Fibroblast of lung (primary cell): ENCODE data around the gene MRS2. TPM values are rescaled to one million over a fixed set of nuclear protein-coding genes. Genes with fewer than 3 reads are reported as not detected.
A peak's percentile ranks its signal among the peaks of the same experiment; 100 is the strongest.
"Not testable (repeated sequence)": the region's sequence is repeated elsewhere in the genome, so short reads cannot be mapped to it uniquely, and the experiment has no call there.

Experiments used
- DNase-seq, 2 donors: peaks; one replicate each; pipeline versions ENCODE4 v3.0.0 to v3.0.0-alpha.2; 2010; ENCODE audit warnings: low read depth in 2 of 2
- H2AFZ ChIP-seq: 2 replicates; pipeline ENCODE4 v1.5.1; 2012; ENCODE audit warnings: low read length, control low read depth, inconsistent platforms
- H3K27ac ChIP-seq: 2 replicates; pipeline ENCODE4 v1.5.1; 2011; ENCODE audit warnings: low read length, control low read depth; ENCODE audit not compliant: insufficient read depth
- H3K27me3 ChIP-seq: 2 replicates; pipeline ENCODE4 v1.5.1; 2011; ENCODE audit warnings: mild to moderate bottlenecking, low read length; ENCODE audit not compliant: control insufficient read depth, insufficient read depth
- H3K36me3 ChIP-seq: 2 replicates; pipeline ENCODE4 v1.5.1; 2011; ENCODE audit warnings: low read length; ENCODE audit not compliant: control insufficient read depth, insufficient read depth
- H3K4me1 ChIP-seq: 2 replicates; pipeline ENCODE4 v1.5.1; 2011; ENCODE audit warnings: low read length; ENCODE audit not compliant: control insufficient read depth, insufficient read depth; ENCODE audit errors: extremely low read depth
- H3K4me2 ChIP-seq: 2 replicates; pipeline ENCODE4 v1.5.1; 2011; ENCODE audit warnings: low read length, control low read depth; ENCODE audit not compliant: insufficient read depth; ENCODE audit errors: extremely low read depth
- H3K4me3 ChIP-seq, 4 experiments: fragments of 200-600 bp in 1 of 4; sonication (generic) in 1 of 4; replicated peaks in 1 of 4; 2 replicates each; pipeline ENCODE4 v1.5.1; 2011 to 2016; ENCODE audit warnings: low read length in 4 of 4, low read depth in 3 of 4, mild to moderate bottlenecking in 3 of 4, control low read depth in 2 of 4, inconsistent platforms in 1 of 4, mixed read lengths in 1 of 4; ENCODE audit not compliant: insufficient read depth in 1 of 4; ENCODE audit errors: control extremely low read depth in 1 of 4
- H3K79me2 ChIP-seq: 2 replicates; pipeline ENCODE4 v1.5.1; 2012; ENCODE audit warnings: mild to moderate bottlenecking, low read length, inconsistent platforms; ENCODE audit not compliant: control insufficient read depth, insufficient read depth
- H3K9ac ChIP-seq: 2 replicates; pipeline ENCODE4 v1.5.1; 2011; ENCODE audit warnings: mild to moderate bottlenecking, low read length, control low read depth; ENCODE audit not compliant: insufficient read depth
- H3K9me3 ChIP-seq: 2 replicates; pipeline ENCODE4 v1.5.1; 2012; ENCODE audit warnings: low read depth, low read length; ENCODE audit not compliant: control insufficient read depth, insufficient read depth
- H4K20me1 ChIP-seq: 2 replicates; pipeline ENCODE4 v1.5.1; 2011; ENCODE audit warnings: low read length; ENCODE audit not compliant: control insufficient read depth, insufficient read depth; ENCODE audit errors: extremely low read depth
- CTCF ChIP-seq, 2 donors: IDR thresholded peaks in 1 of 2; conservative IDR thresholded peaks in 1 of 2; 1 replicate in 1 of 2; 2 replicates in 1 of 2; pipeline ENCODE4 v1.5.1; 2011 to 2012; ENCODE audit warnings: low read length in 2 of 2, control low read depth in 1 of 2, inconsistent platforms in 1 of 2, low read depth in 1 of 2, mild to moderate bottlenecking in 1 of 2
- EZH2 ChIP-seq: IDR thresholded peaks from 2 replicates; pipeline ENCODE4 v1.5.1; 2012; ENCODE audit warnings: low read length, control low read depth, mild to moderate bottlenecking; ENCODE audit errors: missing control alignments
- polyA plus RNA-seq, 2 donors: library from polyadenylated mRNA; depleted of rRNA in 1 of 2; stranded (reverse) in 1 of 2; unstranded in 1 of 2; fragments of >200 nt; gene quantifications; 2 replicates each; pipeline ENCODE4 v1.2.1, GENCODE V29; 2011 to 2012; ENCODE audit warnings: missing spikeins in 1 of 2
- total RNA-seq: library from RNA; depleted of rRNA; stranded (reverse); fragments of >200 nt; gene quantifications from 2 replicates; pipeline ENCODE4 v1.2.1, GENCODE V29; 2014

Gene MRS2
- total and polyA plus RNA-seq, 2 donors (not counting 1 experiment from before 2014, with no cell fraction given): 12.6 to 19.9 TPM

GRCh38 chr6:24359640-24360454 is 42.9 kb upstream of the MRS2 start:
- Histone ChIP-seq H2AFZ (peak overlapping the region; percentile 73), H3K9me3 (no peaks in the 10 kb centered on the region), H3K27me3 (peaks cover 12% of the 10 kb centered on the region), H3K4me3 (peak overlapping the region; percentile 51 to 62 (median 56)), H3K4me1 (no peaks in the 10 kb centered on the region), H3K9ac (peak overlapping the region; percentile 46), H3K79me2 (no peaks in the 10 kb centered on the region), H4K20me1 (no peaks in the 10 kb centered on the region), H3K36me3 (no peaks in the 10 kb centered on the region), H3K27ac (no peak overlapping the region), H3K4me2 (peak overlapping the region; percentile 90)
- DNase-seq: peak; percentile 64 to 80
- no peak for TF ChIP-seq EZH2
- TF ChIP-seq CTCF (conservative IDR thresholded peaks at IDR 0.05 in 1 of 2, IDR thresholded peaks at IDR 0.05 in 1 of 2; ENCODE audit: low read depth in 1 of 2, low read length in 2 of 2): peak; percentile 80 to 92

GRCh38 chr6:24362363-24362762 is 40.4 kb upstream of the MRS2 start:
- H3K4me3 ChIP-seq, H3K4me1 ChIP-seq, H3K9me3 ChIP-seq, H3K4me2 ChIP-seq, H2AFZ ChIP-seq, H4K20me1 ChIP-seq, H3K79me2 ChIP-seq, H3K27me3 ChIP-seq, H3K27ac ChIP-seq, DNase-seq, H3K9ac ChIP-seq, H3K36me3 ChIP-seq: not testable (repeated sequence)

- H3K27ac ChIP-seq, H4K20me1 ChIP-seq: not testable (repeated sequence)
These were observed 37.6 kb upstream of the MRS2 start for GRCh38 chr6:24365103-24365633.

GRCh38 chr6:24374612-24375011 is 28.1 kb upstream of the MRS2 start:
- H3K79me2 ChIP-seq: no peaks in the 10 kb centered on the region
- DNase-seq: no peak
- TF ChIP-seq EZH2 (no peak), CTCF (conservative IDR thresholded peaks at IDR 0.05 in 1 of 2, IDR thresholded peaks at IDR 0.05 in 1 of 2; ENCODE audit: low read depth in 1 of 2, low read length in 2 of 2) (no peak)
- H4K20me1 ChIP-seq: no peaks in the 10 kb centered on the region
- no peak overlapping the region for H3K4me3 ChIP-seq
- H3K27me3 ChIP-seq: no peaks in the 10 kb centered on the region
- H3K4me2 ChIP-seq: no peak overlapping the region
- no peaks in the 10 kb centered on the region for H3K4me1 ChIP-seq
- H2AFZ ChIP-seq: no peak overlapping the region
- H3K9me3 ChIP-seq: no peaks in the 10 kb centered on the region
- no peaks in the 10 kb centered on the region for H3K36me3 ChIP-seq
- no peak overlapping the region for H3K9ac ChIP-seq
- no peak overlapping the region for H3K27ac ChIP-seq

More at GRCh38 chr6:24365103-24365633, 37.6 kb upstream of the MRS2 start:
- DNase-seq, H3K4me2 ChIP-seq, H3K9ac ChIP-seq, H3K27me3 ChIP-seq, H3K36me3 ChIP-seq, H2AFZ ChIP-seq, H3K4me3 ChIP-seq, H3K4me1 ChIP-seq, H3K79me2 ChIP-seq, H3K9me3 ChIP-seq: not testable (repeated sequence)
